SJSA1 (cell line): Measurements from ENCODE around the gene GLMP. TPM values are rescaled to one million over a fixed set of nuclear protein-coding genes. Genes with fewer than 3 reads are reported as not detected.

Experiments used
- DNase-seq, 2 experiments: peaks; one replicate each; pipeline ENCODE4 v3.0.0-alpha.2; 2015 to 2020; ENCODE audit warnings: low spot score in 2 of 2, low read depth in 1 of 2
- H3K27ac ChIP-seq: fragments of 250-450 bp; sonication (Bioruptor Pico); 2 replicates; pipeline ENCODE4 v1.5.1; 2020; ENCODE audit warnings: mild to moderate bottlenecking, moderate library complexity
- H3K27me3 ChIP-seq: fragments of 250-450 bp; sonication (Bioruptor Pico); replicated peaks from 2 replicates; pipeline ENCODE4 v1.5.1; 2020; ENCODE audit warnings: mild to moderate bottlenecking, moderate library complexity
- H3K36me3 ChIP-seq: fragments of 250-450 bp; sonication (Bioruptor Pico); 2 replicates; pipeline ENCODE4 v1.5.1; 2020; ENCODE audit warnings: mild to moderate bottlenecking
- H3K4me1 ChIP-seq: fragments of 250-450 bp; sonication (Bioruptor Pico); replicated peaks from 2 replicates; pipeline ENCODE4 v1.6.1; 2021; ENCODE audit warnings: mild to moderate bottlenecking
- H3K4me3 ChIP-seq: fragments of 250-450 bp; sonication (Bioruptor Pico); 2 replicates; pipeline ENCODE4 v1.5.1; 2020; ENCODE audit warnings: mild to moderate bottlenecking
- H3K9me3 ChIP-seq: fragments of 250-450 bp; sonication (Bioruptor Pico); replicated peaks from 2 replicates; pipeline ENCODE4 v1.5.1; 2020; ENCODE audit warnings: mild to moderate bottlenecking
- total RNA-seq: library from RNA; depleted of rRNA; stranded (reverse); fragments of >200 nt; shearing (Covaris generic); gene quantifications from 2 replicates; pipeline ENCODE4 v1.2.3, GENCODE V29; 2014

The GLMP gene
- total RNA-seq, 1 experiment from 2014 or later: 32.0 TPM

- H3K27ac ChIP-seq: peak overlapping the region; percentile 82
- H3K9me3 ChIP-seq: no peaks in the 10 kb centered on the region; the same call in 1 of the 2 replicates
- H3K27me3 ChIP-seq: no peaks in the 10 kb centered on the region
- peak overlapping the region; percentile 92 for H3K4me3 ChIP-seq
- H3K4me1 ChIP-seq: peaks cover 18% of the 10 kb centered on the region
- peaks cover 41% of the 10 kb centered on the region for H3K36me3 ChIP-seq
- peak in 1 of 2 experiments; percentile 19 for DNase-seq
Measured at GRCh38 chr1:156281693-156282478, 13.6 kb downstream of the GLMP start.

GRCh38 chr1:156281281-156281680, 14.2 kb downstream of the GLMP start:
- Histone ChIP-seq H3K27ac (no peak overlapping the region), H3K9me3 (no peaks in the 10 kb centered on the region; the same call in 1 of the 2 replicates), H3K4me3 (peak overlapping the region; percentile 92), H3K36me3 (peaks cover 44% of the 10 kb centered on the region), H3K27me3 (no peaks in the 10 kb centered on the region), H3K4me1 (peaks cover 18% of the 10 kb centered on the region)
- DNase-seq: peak in 1 of 2 experiments; percentile 34

DNA sequence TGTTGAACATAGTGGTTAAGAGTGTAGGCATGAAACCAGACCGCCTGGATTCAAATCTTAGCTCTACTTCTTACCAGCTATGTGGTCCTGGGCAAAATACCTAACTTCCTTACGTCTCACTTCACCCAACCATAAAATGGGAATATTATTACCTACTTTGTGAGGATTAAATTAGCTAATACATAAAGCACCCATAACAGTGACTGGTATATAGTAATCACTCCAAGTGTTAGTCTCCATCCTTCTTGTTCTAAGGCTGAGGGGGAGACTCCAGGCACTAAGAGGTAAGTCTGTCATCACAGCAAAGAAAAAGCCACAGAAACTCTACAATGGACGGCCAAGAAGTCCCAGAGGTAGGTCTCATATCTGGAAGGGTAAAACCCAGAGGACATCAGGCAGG, 15.6 kb downstream of the GLMP start:
- Histone ChIP-seq H3K4me1 (peaks cover 18% of the 10 kb centered on the region), H3K4me3 (no peak overlapping the region), H3K9me3 (no peaks in the 10 kb centered on the region; the same call in 1 of the 2 replicates), H3K27me3 (no peaks in the 10 kb centered on the region), H3K27ac (no peak overlapping the region), H3K36me3 (peaks cover 56% of the 10 kb centered on the region)
- no peak for DNase-seq

- Histone ChIP-seq H3K36me3 (peaks cover 79% of the 10 kb centered on the region), H3K4me3 (no peak overlapping the region), H3K27me3 (no peaks in the 10 kb centered on the region), H3K4me1 (peaks cover 10% of the 10 kb centered on the region), H3K27ac (no peak overlapping the region), H3K9me3 (no peaks in the 10 kb centered on the region)
- no peak for DNase-seq
Measured at GRCh38 chr1:156276966-156277381, 18.5 kb downstream of the GLMP start.

GRCh38 chr1:156276532-156276931, 18.9 kb downstream of the GLMP start:
- H3K4me3 ChIP-seq: no peak overlapping the region
- no peak overlapping the region for H3K27ac ChIP-seq

DNA sequence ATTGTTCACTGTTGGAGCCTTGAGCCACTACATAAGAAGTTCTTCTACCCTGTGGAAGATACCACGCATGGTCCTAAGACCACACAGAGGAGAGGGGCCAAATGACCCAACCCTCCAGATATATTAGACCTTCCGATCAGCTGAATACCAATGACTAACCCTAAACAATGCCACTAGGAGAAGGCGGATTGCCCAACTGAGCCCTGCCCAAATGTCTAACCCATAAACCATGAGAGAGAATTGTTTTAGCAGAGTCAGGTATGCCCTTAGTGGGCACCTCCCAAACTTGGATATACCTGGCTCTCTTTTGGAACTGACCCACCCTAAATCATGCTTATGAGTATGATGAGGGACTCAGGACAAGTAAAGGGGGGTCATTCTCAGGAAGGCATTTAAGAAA, 25.2 kb downstream of the GLMP start:
- no peak overlapping the region for H3K4me3 ChIP-seq
- peaks cover 90% of the 10 kb centered on the region for H3K36me3 ChIP-seq
- H3K27me3 ChIP-seq: no peaks in the 10 kb centered on the region
- no peak overlapping the region for H3K27ac ChIP-seq
- no peaks in the 10 kb centered on the region for H3K4me1 ChIP-seq
- no peak for DNase-seq
- H3K9me3 ChIP-seq: no peaks in the 10 kb centered on the region

More at GRCh38 chr1:156276532-156276931, 18.9 kb downstream of the GLMP start:
- DNase-seq: no peak
- Histone ChIP-seq H3K9me3 (no peaks in the 10 kb centered on the region), H3K27me3 (no peaks in the 10 kb centered on the region), H3K36me3 (peaks cover 83% of the 10 kb centered on the region), H3K4me1 (peaks cover 6% of the 10 kb centered on the region)

- DNase-seq: no peak
- peaks cover 90% of the 10 kb centered on the region for H3K36me3 ChIP-seq
Measured at GRCh38 chr1:156268336-156268735, 27.1 kb downstream of the GLMP start.

DNA sequence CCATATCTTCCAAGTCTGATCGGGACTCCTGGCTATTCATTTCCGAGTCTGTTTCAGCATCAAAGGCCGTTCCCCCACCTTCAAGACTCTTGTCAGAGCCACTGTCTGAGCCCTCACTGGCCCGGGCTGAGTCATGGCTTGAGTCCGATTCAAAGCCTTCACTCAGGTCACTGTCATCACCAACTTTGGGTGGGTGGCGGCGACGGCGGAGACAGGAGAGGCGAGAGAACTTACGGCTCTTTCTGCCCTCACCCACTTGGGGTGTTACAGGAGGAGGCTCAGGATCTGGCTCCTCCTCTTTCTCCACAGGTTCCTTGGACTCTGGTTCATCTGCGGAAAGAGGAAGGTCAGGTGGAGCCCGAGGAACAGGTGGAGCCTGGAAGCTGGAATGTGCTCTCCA, 29.4 kb downstream of the GLMP start:
- no peaks in the 10 kb centered on the region for H3K27me3 ChIP-seq
- no peak overlapping the region for H3K27ac ChIP-seq
- peaks cover 18% of the 10 kb centered on the region for H3K4me1 ChIP-seq
- no peaks in the 10 kb centered on the region for H3K9me3 ChIP-seq
- DNase-seq: no peak
- H3K36me3 ChIP-seq: peaks cover 92% of the 10 kb centered on the region
- H3K4me3 ChIP-seq: no peak overlapping the region

More at GRCh38 chr1:156268336-156268735, 27.1 kb downstream of the GLMP start:
- peaks cover 6% of the 10 kb centered on the region for H3K4me1 ChIP-seq
- no peaks in the 10 kb centered on the region for H3K9me3 ChIP-seq
- H3K4me3 ChIP-seq: no peak overlapping the region
- no peak overlapping the region for H3K27ac ChIP-seq
- H3K27me3 ChIP-seq: no peaks in the 10 kb centered on the region

DNA sequence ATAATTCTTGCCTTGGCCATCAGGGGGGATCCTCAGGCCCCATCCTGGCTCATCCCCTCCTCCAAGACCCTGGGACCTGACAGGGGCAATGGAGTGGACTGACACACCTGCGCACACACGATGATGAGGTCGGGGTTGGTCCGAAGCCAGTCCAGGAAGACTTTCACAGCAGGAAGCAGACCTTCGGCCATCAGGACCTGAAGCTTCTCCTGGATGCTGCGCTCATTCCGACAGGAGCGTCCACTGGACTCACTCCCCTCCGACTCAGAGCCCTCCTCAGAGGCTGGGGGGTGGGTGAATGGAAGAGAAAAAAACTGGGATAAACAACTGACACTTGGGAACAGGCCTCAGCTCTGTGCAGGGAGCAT, 32.2 kb downstream of the GLMP start:
- Histone ChIP-seq H3K9me3 (no peaks in the 10 kb centered on the region), H3K27me3 (no peaks in the 10 kb centered on the region), H3K27ac (0 out of 2 replicates have a peak overlapping the region, but pooled peaks have one; percentile 33), H3K4me1 (peaks cover 18% of the 10 kb centered on the region), H3K36me3 (peaks cover 94% of the 10 kb centered on the region), H3K4me3 (no peak overlapping the region)
- no peak for DNase-seq

DNA sequence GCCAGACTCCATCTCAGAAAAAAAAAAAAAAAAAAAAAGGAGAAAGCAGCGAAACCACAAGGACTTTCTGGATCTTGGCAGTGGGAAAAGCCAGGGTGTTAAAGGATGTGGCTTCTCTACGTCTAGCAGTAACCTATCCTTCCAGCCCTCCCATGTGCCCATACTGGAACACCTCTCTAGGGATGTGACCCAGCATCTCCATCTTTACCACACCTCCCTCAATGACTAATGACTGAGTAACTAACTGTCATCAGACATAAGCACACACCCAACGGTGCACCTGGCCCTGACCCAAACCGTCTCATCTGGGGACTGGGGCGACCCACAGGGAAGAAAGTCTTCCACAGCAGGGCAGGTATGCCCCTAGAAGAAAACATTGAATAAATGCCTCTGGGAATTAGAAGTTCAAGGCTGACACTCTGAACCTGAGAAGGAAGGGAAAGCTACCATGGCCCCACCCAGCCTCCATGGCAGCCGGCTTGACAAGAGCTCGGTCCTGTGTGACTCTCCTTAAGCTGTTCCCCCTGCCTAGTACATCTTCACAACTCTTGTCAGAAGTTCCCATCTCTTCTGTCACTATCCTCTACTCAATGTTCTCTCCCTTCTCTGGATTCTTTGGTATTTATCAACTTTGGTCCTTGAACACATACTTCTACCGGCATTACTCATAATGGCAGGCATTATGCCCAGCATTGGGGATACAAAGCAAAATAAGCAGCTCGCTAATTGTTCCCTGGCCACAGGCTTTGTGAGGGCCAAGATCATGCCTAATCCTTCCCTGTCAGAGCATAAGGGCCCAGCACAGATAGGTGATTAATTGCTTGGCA, 32.8 kb downstream of the GLMP start:
- peak in 1 of 2 experiments; percentile 45 for DNase-seq
- Histone ChIP-seq H3K4me1 (peaks cover 18% of the 10 kb centered on the region), H3K9me3 (no peaks in the 10 kb centered on the region), H3K36me3 (peaks cover 94% of the 10 kb centered on the region), H3K27me3 (no peaks in the 10 kb centered on the region), H3K4me3 (no peak overlapping the region), H3K27ac (peak overlapping the region; percentile 33)

DNA sequence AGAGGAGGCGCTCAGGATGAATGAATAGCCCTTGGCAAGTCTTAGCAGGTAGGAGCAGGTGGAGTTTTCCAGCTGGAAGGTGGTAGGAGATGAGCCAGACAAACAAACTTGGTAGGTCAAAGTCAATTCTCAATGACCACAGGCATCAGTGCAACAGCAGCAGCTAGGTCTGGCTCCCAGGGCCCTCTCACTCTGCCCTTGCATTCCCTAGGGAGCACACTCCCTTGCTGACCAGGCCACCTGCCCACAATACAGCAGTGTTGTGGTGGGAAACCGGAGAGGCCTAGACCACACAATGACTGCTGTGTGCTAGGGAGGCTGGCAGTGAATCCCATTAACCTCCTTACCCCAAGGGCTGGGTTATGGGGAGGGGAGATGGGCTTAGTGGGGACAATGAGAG, 34.6 kb downstream of the GLMP start:
- H3K36me3 ChIP-seq: peaks cover 92% of the 10 kb centered on the region
- no peaks in the 10 kb centered on the region for H3K27me3 ChIP-seq
- DNase-seq: no peak
- H3K27ac ChIP-seq: no peak overlapping the region
- peaks cover 18% of the 10 kb centered on the region for H3K4me1 ChIP-seq
- no peak overlapping the region for H3K4me3 ChIP-seq
- H3K9me3 ChIP-seq: no peaks in the 10 kb centered on the region

DNA sequence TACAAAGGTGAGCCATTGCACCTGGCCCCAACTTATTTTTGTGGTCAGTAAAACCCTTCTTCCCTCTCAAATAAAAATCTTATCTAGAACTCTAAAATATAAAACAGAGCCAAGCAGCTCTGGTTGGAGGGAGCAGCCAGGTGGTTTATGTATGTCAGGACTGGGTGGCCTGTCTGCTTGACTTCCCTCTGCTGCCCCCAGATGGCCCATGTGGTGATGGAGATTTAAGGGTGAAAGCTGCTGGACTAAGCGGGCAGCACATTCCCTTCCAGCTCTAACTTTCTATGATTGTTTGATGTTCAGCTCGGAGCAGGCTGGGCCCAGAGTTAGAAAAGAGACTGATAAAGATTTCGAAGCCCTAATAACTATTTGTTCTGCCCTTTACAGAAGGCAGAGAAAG, 35.7 kb downstream of the GLMP start:
- no peak for DNase-seq
- Histone ChIP-seq H3K27ac (no peak overlapping the region), H3K27me3 (no peaks in the 10 kb centered on the region)

DNA sequence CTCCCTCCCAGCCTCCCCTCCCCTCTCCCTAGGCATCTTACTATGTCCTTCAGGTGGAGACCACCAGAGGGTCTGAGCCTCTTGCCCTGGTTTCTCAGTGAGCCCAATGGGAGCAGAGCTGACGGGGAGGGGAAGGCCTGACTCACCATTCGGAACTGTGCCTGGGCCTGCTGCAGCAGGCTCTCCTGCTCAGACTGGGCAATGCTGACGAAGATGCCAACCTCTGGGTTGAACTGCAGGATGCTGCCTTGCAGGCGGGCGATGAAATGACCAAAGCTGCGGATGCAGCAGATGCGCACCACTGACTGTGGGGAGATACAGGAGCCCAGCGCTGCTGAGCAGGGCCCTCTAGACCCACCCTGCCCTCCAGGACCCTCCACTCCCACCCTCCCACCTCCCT, 36.6 kb downstream of the GLMP start:
- Histone ChIP-seq H3K4me3 (no peak overlapping the region), H3K9me3 (no peaks in the 10 kb centered on the region), H3K27ac (no peak overlapping the region), H3K4me1 (peaks cover 18% of the 10 kb centered on the region), H3K36me3 (peaks cover 94% of the 10 kb centered on the region), H3K27me3 (no peaks in the 10 kb centered on the region)
- no peak for DNase-seq

More for the DNA sequence above, 35.7 kb downstream of the GLMP start:
- no peaks in the 10 kb centered on the region for H3K9me3 ChIP-seq
- H3K4me1 ChIP-seq: peaks cover 18% of the 10 kb centered on the region
- H3K36me3 ChIP-seq: peaks cover 92% of the 10 kb centered on the region
- H3K4me3 ChIP-seq: no peak overlapping the region

GRCh38 chr1:156257711-156258110, 37.8 kb downstream of the GLMP start:
- Histone ChIP-seq H3K27ac (no peak overlapping the region), H3K27me3 (no peaks in the 10 kb centered on the region), H3K4me3 (no peak overlapping the region), H3K9me3 (no peaks in the 10 kb centered on the region), H3K36me3 (peaks cover 94% of the 10 kb centered on the region), H3K4me1 (peaks cover 7% of the 10 kb centered on the region)
- no peak for DNase-seq
